Measurements from ENCODE around the gene GEN1.
"Not testable (repeated sequence)": the region's sequence is repeated elsewhere in the genome, so short reads cannot be mapped to it uniquely, and the experiment has no call there.

GEN1 gene

DNA sequence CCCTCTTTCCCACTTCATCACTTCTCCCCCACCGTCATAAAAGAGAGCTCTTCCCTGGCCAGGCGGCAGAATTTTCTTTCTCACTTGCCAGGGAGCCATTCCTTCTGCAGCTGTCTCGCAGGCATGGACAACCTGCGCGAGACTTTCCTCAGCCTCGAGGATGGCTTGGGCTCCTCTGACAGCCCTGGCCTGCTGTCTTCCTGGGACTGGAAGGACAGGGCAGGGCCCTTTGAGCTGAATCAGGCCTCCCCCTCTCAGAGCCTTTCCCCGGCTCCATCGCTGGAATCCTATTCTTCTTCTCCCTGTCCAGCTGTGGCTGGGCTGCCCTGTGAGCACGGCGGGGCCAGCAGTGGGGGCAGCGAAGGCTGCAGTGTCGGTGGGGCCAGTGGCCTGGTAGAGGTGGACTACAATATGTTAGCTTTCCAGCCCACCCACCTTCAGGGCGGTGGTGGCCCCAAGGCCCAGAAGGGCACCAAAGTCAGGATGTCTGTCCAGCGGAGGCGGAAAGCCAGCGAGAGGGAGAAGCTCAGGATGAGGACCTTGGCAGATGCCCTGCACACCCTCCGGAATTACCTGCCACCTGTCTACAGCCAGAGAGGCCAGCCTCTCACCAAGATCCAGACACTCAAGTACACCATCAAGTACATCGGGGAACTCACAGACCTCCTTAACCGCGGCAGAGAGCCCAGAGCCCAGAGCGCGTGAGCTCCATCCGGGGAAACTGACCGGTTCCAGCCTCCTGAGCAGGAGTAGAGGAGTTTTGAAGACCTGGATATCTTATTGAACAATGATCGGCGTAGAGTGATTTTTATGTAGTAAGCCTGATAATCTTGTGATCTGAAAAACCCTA lies 62.7 kb downstream of the GEN1 start, which contains the start of gene MSGN1:
Gene MSGN1 (plus strand): TSS at position 65 of the 850 bp plus-strand sequence. CDS start 59 bp downstream, at position 124.
- peak within 1 kb of the TSS; percentile 100 for H3K27ac ChIP-seq
- POLR2A ChIA-PET (ENCODE audit: low non-redundant PET), result no interaction called here
- no peak for DNase-seq (ENCODE audit: low spot score)
- CTCF ChIA-PET, result interaction anchor here (0.7 kb wide), 1 partner anchor 13 kb away, joined by 3 read pairs; no protein-coding TSS in a partner anchor
- TF ChIP-seq, protein P1, sequence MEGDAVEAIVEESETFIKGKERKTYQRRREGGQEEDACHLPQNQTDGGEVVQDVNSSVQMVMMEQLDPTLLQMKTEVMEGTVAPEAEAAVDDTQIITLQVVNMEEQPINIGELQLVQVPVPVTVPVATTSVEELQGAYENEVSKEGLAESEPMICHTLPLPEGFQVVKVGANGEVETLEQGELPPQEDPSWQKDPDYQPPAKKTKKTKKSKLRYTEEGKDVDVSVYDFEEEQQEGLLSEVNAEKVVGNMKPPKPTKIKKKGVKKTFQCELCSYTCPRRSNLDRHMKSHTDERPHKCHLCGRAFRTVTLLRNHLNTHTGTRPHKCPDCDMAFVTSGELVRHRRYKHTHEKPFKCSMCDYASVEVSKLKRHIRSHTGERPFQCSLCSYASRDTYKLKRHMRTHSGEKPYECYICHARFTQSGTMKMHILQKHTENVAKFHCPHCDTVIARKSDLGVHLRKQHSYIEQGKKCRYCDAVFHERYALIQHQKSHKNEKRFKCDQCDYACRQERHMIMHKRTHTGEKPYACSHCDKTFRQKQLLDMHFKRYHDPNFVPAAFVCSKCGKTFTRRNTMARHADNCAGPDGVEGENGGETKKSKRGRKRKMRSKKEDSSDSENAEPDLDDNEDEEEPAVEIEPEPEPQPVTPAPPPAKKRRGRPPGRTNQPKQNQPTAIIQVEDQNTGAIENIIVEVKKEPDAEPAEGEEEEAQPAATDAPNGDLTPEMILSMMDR (conservative IDR thresholded peaks at IDR 0.05; ENCODE audit: low read depth), result no peak

DNA sequence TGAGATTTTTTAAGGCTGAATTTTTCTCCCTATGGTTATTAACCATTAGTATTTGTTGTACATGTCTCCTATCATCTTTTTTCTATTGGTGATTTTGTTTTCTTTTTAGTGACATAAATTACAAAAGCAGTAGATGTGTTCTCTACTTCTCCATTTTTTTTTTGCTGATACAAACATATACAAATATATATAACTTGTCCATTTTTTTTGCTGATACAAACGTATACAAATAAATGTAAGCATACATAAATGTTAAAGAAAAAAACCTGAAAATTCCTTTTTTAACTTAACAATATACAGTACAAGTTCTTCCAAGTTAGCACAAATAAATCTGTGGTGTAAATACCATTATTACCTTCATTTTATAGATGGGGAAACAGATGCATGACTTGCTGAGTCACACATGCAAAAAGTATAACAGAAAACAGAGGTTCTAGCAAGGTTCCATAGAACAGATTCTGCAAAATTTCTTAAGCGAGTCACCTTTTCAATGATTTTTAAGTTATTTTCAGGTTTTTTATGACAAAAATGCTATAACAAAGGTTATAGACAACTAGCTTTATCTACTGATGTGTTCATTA lies 64.4 kb downstream of the GEN1 start:
- DNase-seq (ENCODE audit: low spot score), result no peak
- no peak overlapping the region for H3K27ac ChIP-seq
- ChIA-PET CTCF (interaction anchor here (0.6 kb wide), 1 partner anchor 217 kb away, joined by 3 read pairs; no protein-coding TSS in a partner anchor), POLR2A (ENCODE audit: low non-redundant PET) (no interaction called here)
- TF ChIP-seq, protein P1 (conservative IDR thresholded peaks at IDR 0.05; ENCODE audit: low read depth), result no peak

DNA sequence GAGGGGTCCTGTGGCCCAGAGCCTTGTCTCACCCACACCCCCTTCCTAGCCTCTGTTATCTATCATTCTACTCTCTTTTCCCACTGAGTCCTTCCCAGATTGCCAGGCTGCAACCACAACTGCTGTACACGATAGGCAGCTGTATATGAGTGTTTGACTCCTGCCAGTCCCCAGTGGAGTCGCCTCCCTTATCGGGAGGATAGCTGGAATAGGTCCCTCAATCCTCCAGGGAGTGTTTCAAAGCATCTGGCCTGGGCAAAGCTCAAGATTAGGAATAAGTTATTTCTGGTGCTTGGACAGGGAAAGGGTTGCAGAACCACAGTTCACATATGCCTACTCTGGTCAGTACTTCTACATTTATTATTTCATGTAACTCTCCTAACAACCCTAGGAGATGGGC lies 67.1 kb downstream of the GEN1 start:
- no peak overlapping the region for H3K27ac ChIP-seq
- ChIA-PET CTCF (interaction anchor here (0.6 to 1.3 kb wide), 3 partner anchors 9 to 98 kb away, joined by 3 to 5 read pairs (median 4); no protein-coding TSS in a partner anchor), POLR2A (ENCODE audit: low non-redundant PET) (no interaction called here)
- TF ChIP-seq, protein P1 (conservative IDR thresholded peaks at IDR 0.05; ENCODE audit: low read depth), result no peak
- no peak for DNase-seq (ENCODE audit: low spot score)

DNA sequence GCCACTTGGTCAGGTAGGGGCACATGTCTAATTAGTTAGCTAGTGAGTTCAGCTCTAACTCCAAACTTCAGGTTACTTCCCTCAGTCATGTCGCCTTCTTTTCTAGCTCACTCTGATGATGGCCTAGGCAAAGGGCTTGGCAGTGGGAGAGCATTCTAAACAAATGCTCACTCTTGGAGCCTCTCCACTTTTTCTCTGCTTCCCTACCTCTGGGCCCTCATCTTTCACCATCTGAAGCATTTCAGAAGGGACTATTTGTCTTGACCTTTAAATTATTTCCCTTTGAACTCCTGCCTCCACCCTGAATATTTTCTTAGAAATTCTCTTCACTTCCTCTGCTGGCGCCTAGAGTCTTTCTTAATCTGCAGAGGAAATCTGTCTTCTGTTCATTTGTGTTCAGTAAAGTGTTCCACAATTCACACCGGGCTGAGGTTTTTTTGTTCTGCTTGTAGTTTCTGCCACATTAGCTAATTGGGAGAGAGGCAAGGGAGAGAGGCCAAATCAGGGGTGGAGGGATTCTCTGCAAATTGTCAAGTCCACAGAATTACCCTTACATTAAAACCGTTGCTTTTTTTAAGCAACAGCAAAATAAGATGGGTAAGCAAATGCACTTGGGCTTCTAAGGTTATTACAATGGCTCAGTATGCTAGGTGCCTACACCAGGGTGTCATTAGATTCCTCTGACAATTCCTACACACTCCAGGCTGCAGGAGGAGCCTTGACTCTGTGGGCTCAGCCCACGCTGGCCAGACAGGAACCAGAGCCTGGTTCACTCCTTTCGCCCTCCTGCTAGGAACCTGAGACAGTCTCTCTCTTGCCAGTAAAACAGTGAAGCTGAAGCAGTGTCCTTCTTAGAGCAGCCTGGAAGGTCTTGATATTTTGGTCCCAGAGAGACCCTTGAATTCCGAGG lies 67.9 kb downstream of the GEN1 start:
- DNase-seq (ENCODE audit: low spot score), result no peak
- no peak overlapping the region for H3K27ac ChIP-seq
- ChIA-PET CTCF (interaction anchor here (0.7 to 1.3 kb wide), 3 partner anchors 8 to 543 kb away, joined by 4 to 5 read pairs (median 4); no protein-coding TSS in a partner anchor), POLR2A (ENCODE audit: low non-redundant PET) (no interaction called here)
- TF ChIP-seq, protein P1 (conservative IDR thresholded peaks at IDR 0.05; ENCODE audit: low read depth), result no peak

DNA sequence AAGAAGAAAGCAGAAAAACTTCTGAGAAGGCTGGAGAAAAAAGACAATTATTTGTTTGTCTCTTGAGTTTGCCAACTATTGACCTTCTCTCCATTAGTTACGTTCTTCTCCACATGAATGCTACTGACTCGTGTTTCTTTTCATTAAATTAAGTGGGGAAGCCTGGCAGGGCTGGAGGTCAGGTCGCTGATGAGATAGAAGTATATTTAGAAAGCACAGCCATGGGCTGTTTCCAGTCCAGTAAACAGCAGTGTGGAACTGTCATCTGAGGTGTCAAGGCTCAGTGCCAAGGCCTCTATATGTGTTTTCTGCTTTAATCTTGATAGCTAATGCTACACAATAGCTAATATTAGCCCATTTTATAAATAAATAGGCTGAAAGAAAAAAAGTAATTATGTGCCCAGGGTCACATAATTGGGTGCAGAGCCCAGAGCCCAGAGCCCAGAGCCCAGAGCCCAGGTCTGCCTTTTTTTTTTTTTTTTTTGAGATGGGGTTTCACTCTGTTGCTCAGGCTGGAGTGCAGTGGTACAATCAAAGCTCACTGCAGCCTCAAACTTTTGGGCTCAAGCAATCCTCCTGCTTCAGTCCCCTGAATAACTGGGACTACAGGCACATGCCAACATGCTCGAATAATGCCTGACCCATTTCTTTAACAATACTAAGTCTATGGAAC lies 68.6 kb downstream of the GEN1 start:
- ChIA-PET CTCF (interaction anchor here (1.3 kb wide), 1 partner anchor 9 kb away, joined by 5 read pairs; no protein-coding TSS in a partner anchor), POLR2A (ENCODE audit: low non-redundant PET) (no interaction called here)
- no peak for DNase-seq (ENCODE audit: low spot score)
- no peak overlapping the region for H3K27ac ChIP-seq
- TF ChIP-seq, protein P1 (conservative IDR thresholded peaks at IDR 0.05; ENCODE audit: low read depth), result no peak

DNA sequence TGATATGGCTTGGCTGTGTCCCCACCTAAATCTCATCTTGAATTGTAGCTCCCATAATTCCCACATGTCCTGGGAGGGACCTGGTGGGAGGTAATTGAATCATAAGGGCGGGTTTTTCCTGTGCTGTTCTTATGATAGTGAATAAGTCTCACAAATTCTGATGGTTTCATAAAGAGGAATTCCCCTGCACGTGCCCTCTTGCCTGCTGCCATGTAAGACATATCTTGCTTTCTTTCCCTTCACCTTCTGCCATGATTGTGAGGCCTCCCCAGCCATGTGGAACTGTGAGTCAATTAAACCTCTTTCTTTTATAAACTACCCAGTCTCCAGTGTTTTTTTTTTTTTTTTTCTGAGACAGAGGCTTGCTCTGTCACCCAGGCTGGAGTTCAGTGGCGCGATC lies 69.7 kb downstream of the GEN1 start:
- DNase-seq (ENCODE audit: low spot score); POLR2A ChIA-PET (ENCODE audit: low non-redundant PET); H3K27ac ChIP-seq; CTCF ChIA-PET: not testable (repeated sequence)

Data from RWPE1 (cell line).